Stimulated activated CD8-positive, alpha-beta memory T cell treated with anti-CD3 and anti-CD28 coated beads, Interleukin-12 subunit alpha, Interleukin-12 subunit beta, amount 100 ng/mL, for 1 hour (primary cell): ENCODE measurements around the gene VEGFC.

Source experiments
- DNase-seq: peaks from one replicate; pipeline ENCODE4 v3.0.0-alpha.2; 2020; ENCODE audit warnings: low read depth

The VEGFC gene

DNA sequence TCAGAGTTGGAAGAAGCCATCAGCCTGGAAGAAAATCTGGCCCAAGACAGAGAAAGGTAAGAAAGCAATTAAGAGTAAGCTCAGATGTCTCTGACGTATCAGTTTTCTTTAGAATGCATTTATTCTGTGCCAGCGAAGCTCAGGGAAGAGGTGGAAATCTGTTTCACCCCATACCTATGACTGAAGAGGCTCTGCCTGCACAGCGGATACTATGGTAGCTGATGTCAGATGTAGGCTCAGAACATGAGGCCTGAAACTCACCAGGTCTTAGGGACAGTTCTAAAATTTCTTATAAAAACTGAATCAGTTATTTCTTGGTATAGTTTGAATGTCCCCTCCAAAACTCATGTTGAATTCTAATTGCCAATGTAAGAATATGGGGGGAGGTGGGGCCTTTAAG is 30.9 kb downstream of the VEGFC start:
- DNase-seq: no peak

DNA sequence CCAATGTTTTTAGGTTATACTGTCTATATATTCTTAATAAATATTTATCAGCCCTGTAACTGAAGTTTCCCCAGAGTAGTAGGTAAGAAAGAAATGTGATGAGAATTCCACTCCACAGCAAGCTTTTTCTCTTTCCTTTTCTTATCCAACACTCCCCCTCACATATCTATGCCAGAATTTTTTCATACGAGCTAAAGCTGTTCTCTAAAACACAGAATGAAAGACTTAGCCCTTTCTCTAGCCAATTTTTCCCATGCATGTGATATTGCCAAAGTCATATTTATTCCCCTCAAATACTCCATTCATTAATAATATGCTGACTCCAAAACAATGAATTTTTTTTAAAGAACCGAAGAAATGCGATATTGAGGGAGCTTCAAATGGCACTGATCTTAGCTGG is 32.3 kb downstream of the VEGFC start:
- no peak for DNase-seq

GRCh38 chr4:176758731-176759130 is 34.0 kb downstream of the VEGFC start:
- DNase-seq: no peak

- DNase-seq: no peak
These were observed 34.4 kb downstream of the VEGFC start for GRCh38 chr4:176758323-176758722.

DNA sequence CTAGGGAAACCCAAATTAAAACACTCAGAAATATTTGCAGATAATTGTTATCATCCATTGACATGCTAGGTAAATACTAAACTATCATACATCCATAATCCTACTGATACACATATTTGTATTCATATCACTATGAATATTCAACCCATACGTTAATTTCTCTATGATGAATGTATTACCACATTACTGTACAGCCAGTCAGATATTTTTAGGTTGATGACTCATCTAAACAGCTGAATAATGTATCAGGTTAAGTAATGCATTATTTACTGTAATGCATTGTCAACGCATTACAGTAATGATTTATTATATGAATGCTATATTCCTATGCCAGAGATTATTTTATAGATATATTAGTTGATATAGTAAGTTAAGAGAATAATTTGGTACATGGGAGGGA is 37.1 kb downstream of the VEGFC start:
- no peak for DNase-seq

- DNase-seq: no peak
These were observed 37.7 kb downstream of the VEGFC start for GRCh38 chr4:176755001-176755400.

- no peak for DNase-seq
These were observed 39.7 kb downstream of the VEGFC start for GRCh38 chr4:176753049-176753448.

DNA sequence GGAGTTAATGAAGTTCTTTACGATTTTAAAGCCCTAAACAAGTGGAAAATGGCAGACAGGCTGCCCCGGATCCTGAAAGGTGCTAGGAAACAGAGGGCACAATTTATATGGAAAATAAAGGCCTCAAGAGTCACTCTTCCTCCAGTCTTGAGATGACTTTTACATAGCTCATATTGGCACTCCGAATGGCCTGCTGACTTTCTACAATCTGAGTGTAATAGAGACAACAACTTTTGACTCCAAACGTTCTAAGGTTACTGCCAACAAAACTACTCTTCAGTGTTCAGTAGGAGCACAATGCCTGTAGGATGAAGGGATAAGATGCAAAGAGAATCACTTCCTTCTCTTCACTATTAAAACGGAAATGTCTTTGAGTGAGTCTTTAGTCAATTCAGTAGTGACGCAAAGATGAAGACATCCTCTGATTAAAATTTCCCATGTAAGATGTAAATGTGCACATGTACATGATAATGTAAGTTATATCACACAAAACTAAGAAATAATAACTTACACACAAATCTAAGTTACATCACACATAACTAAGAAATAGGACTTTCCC is 40.5 kb downstream of the VEGFC start:
- DNase-seq: no peak

DNA sequence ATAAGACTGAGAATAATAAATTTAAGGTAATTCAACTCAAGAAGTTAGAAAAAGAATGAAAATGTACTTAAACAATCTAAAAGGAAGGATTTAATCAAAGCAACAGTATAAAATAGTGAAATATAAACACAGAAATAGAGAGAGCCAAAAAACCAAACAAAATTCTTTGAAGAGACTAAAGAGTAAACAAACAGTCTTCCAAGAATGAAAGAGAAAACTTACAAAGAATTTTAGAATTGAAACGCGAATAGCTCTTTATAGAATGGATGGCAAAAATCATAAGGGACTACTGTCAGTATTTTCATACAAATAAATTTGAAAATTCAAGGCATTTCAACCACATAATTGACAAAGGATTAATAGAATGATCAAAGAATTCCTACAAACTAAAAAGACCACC is 41.7 kb downstream of the VEGFC start:
- no peak for DNase-seq

- DNase-seq: no peak
These were observed 45.9 kb downstream of the VEGFC start for GRCh38 chr4:176746846-176747245.

DNA sequence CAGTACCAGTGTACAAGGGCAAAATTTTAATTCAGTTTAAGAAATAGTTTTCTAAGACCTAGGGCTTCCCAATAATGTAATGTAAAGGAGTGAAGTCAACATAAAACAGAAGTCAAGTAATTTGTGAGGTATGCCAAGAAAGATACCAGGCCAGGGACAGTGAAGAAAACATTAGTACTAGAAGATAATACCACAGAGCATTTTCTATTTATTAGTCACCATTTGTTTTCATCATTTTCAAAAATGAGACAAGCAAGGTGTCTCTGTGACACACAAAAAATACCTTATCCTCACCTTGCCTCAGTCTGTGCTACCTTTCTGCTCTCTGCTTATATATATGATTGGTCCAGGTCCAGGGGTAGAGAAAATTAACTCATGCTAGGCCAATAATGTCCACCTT is 46.8 kb downstream of the VEGFC start:
- no peak for DNase-seq

DNA sequence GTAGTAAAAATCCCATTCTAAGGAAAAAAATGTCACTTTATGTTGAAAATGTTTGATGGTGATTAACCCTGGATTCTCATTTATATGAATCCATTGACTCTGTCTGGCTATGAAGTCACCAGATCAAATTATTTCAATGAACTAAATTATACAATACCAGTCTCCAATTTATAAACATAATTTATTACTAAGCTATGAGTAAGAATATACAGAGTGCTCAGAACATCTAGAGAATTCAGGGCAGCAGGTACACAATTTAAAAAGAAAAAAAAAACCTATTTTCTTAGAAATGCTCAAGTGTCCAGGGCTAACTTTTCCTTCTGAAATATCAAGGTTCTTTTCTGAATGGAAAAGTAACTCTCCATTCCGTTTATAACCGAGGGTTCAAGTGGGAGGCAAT is 48.6 kb downstream of the VEGFC start:
- no peak for DNase-seq

DNA sequence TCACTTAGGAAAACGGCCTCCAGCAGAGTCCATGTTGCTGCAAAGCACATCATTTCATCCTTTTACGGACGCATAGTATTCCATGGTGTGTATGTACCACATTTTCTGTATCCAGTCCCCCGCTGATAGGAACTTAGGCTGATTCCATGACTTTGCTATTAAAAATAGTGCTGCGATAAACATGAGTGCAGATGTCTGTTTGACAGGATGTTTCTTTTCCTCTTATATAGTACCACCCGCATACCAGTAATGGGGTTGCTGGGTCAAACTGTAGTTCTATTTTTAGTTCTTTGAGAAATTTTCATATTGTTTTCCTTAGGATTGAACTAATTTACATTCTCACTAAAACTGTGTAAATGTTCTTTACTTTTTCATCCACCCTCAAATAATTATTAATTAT is 50.5 kb downstream of the VEGFC start:
- DNase-seq: no peak

GRCh38 chr4:176741253-176741652 is 51.5 kb downstream of the VEGFC start:
- DNase-seq: no peak

- DNase-seq: no peak
These were observed 57.4 kb downstream of the VEGFC start for GRCh38 chr4:176735300-176735699.

GRCh38 chr4:176734461-176734860 is 58.3 kb downstream of the VEGFC start:
- no peak for DNase-seq

DNA sequence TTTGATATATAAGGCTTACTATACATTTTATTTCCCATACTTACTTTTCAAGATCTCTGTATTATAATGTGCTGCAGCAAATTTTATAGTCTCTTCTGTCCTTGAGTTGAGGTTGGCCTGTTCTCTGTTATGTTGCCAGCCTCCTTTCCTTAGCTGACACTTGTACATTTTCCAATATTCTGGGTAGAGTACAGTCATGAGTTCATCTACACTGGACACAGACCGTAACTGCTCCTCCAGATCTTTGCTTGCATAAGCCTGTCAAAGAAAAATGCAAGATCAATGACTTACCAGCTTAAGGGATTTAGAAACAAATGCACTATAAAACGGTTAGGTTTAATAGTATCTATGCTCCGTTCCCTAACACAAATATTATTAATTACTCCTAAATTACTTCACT is 63.2 kb downstream of the VEGFC start:
- DNase-seq: no peak

GRCh38 chr4:176726803-176727202 is 65.9 kb downstream of the VEGFC start:
- DNase-seq: no peak

DNA sequence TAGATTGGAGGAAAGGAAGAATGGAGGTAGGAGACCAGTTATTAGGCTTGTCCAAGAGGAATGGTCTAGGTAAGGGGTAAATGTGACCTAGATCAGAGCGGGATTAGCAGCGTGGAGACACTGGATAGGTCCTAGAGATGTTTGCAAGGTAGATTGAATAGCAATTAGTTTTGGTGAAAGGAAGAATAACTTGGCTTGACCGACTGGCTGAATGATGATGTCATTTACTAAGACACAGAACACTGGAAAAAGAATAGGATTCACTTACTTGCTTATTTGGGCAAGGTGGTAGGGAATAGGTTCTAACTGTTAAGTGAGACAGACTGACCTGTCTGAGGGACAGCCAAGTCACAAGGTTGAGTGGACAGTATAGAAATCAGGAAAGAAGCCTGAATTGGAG is 71.3 kb downstream of the VEGFC start:
- DNase-seq: no peak

- no peak for DNase-seq
These were observed 73.8 kb downstream of the VEGFC start for GRCh38 chr4:176718881-176719280.

DNA sequence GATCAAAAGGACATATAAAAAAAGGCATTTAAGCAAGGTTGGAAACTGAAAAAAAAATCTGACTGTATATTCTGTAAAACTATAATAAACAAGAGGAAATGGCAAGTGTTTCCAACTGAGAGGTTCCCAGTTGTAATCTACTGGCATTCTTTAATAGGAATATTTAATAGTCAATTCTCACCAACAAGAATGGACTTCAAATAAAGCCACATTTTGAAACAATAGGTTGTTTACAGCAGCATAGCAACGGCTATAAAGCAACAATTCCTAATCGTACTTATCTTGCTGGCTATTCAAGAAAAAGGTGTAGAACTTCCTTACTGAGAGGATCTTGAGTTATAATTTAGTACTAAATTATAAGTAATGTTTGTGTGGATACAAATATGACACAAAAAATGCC is 75.5 kb downstream of the VEGFC start:
- no peak for DNase-seq

- no peak for DNase-seq
These were observed 83.3 kb downstream of the VEGFC start for GRCh38 chr4:176709417-176709816.

DNA sequence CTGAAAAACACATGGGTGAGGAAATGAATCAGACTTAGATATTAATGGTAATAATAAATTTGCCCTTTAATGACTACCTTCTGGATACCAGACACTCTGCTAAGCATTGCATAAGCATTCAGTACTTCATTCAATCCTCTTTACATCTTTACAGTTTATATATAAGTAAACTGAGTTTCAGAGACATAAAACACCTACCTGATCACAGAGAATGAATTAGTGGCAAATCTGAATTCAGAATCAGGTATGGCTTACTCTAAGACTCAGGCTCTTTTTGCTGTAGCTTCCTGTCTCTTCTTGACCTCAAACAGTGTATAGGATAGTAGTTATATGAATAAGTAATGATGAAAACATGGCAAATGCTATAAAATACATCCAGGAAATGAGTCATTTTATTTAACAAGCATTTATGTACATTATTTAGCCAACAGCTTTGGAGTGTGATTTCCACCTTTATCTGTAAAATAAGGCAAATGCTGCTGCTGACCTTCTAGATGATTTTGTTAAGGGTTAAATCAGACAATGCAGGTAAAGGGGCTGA is 83.9 kb downstream of the VEGFC start:
- no peak for DNase-seq

- DNase-seq: no peak
These were observed 102.0 kb downstream of the VEGFC start for GRCh38 chr4:176690716-176691115.
